ENCODE measurements around the gene NOP10. TPM values are rescaled to one million over a fixed set of nuclear protein-coding genes. Genes with fewer than 3 reads are reported as not detected.

NOP10 gene
- total RNA-seq, 1 donor from 2014 or later: 181 TPM

DNA sequence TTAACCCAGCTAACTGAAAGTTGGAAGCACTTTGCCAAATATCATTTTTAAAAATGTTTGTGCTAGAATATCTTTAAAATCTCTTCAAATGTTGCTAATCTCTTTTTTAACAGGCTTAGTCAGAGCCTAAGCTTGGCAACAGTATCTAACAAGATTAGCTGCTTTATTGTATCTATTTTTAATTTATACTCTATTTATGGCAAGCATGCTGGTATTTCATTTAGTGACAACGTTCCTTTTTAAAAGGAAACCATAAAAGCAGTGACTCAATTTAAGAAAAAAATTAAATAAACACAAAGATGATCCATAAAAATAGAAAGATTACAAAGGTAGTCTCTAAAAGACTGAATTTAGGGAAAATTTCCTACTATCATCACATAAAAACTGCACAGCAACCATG, 45.9 kb downstream of the NOP10 start:
- no peaks in the 10 kb centered on the region for H3K36me3 Mint-ChIP-seq (ENCODE audit: low read depth)
- TF ChIP-seq CTCF (conservative IDR thresholded peaks at IDR 0.05): no peak
- DNase-seq (ENCODE audit: low read depth, low spot score): no peak
- H3K27me3 Mint-ChIP-seq (ENCODE audit: low read depth): no peaks in the 10 kb centered on the region
- H3K27ac Mint-ChIP-seq (ENCODE audit: unreplicated experiment): no peak overlapping the region
- no peak overlapping the region for H3K4me3 Mint-ChIP-seq
- no peaks in the 10 kb centered on the region for H3K4me1 Mint-ChIP-seq
- no peaks in the 10 kb centered on the region for H3K9me3 Mint-ChIP-seq

DNA sequence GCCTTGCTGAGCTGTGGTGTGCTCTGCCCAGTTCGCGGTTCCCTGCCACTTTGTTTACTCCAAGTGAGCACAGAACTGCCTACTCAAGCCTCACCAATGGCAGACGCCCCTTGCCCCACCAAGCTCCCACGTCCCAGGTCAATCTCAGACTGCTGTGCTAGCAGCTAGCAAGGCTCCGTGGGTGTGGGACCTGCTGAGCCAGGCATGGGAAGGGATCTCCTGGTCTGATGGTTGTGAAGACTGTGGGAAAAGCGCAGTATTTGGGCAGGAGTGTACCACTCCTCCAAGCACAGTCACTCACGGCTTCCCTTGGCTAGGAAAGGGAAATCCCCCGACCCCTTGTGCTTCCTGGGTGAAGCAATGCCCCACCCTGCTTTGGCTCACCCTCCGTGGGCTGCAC, 50.3 kb downstream of the NOP10 start:
- Mint-ChIP-seq H3K4me3 (no peak overlapping the region), H3K27ac (ENCODE audit: unreplicated experiment) (no peak overlapping the region), H3K4me1 (no peaks in the 10 kb centered on the region), H3K27me3 (ENCODE audit: low read depth) (peaks cover 10% of the 10 kb centered on the region), H3K36me3 (ENCODE audit: low read depth) (peaks cover 6% of the 10 kb centered on the region), H3K9me3 (peaks cover 9% of the 10 kb centered on the region)
- no peak for DNase-seq (ENCODE audit: low read depth, low spot score)
- no peak for TF ChIP-seq CTCF (conservative IDR thresholded peaks at IDR 0.05)

Small RNAs within 50 kb of the gene (microRNA-seq; reads per million reads assigned to microRNA genes)
- not detected for gene MIR1233-1

Other genes starting within 250 kb of the NOP10 start
- 29.8 and 30.9 TPM in 2 replicates for gene EMC7, start 241.3 kb downstream of the NOP10 start, total RNA-seq
- gene PGBD4, start 241.1 kb downstream of the NOP10 start, total RNA-seq: 1.9 TPM in 2 replicates
- gene KATNBL1, start 133.0 kb downstream of the NOP10 start, total RNA-seq: 56.3 and 66.0 TPM in 2 replicates
- gene EMC4, start 118.1 kb downstream of the NOP10 start, total RNA-seq: 112 and 114 TPM in 2 replicates
- 10.9 and 12.4 TPM in 2 replicates for gene SLC12A6, start 5.4 kb downstream of the NOP10 start, total RNA-seq
- not detected in 2 replicates for gene NUTM1, start 179 bp upstream of the NOP10 start, total RNA-seq
- 57.3 and 59.7 TPM in 2 replicates for gene LPCAT4, start 24.1 kb upstream of the NOP10 start, total RNA-seq
- 93.4 and 104 TPM in 2 replicates for gene GOLGA8A, start 94.7 kb upstream of the NOP10 start, total RNA-seq
- gene GOLGA8B, start 240.5 kb upstream of the NOP10 start, total RNA-seq: 45.9 and 52.2 TPM in 2 replicates

Data from neural crest cell (in vitro differentiated cells).